ENCODE data around the gene EIF2B5.

- TF ChIP-seq TAF1 (IDR thresholded peaks at IDR 0.05; ENCODE audit: low read depth) (no peak), CEBPB (IDR thresholded peaks at IDR 0.05) (no peak), FOXM1 (IDR thresholded peaks at IDR 0.05; ENCODE audit: borderline replicate concordance, low read depth) (no peak), RAD21 (IDR thresholded peaks at IDR 0.05; ENCODE audit: low read depth) (no peak), USF1 (IDR thresholded peaks at IDR 0.05) (no peak), EGR1 (IDR thresholded peaks at IDR 0.05) (no peak), EP300 (IDR thresholded peaks at IDR 0.05; ENCODE audit: borderline replicate concordance) (no peak), YY1 (IDR thresholded peaks at IDR 0.05; ENCODE audit: low read depth) (no peak), CREB1 (IDR thresholded peaks at IDR 0.05; ENCODE audit: low read depth) (no peak), TEAD4 (IDR thresholded peaks at IDR 0.05) (no peak), TCF12 (IDR thresholded peaks at IDR 0.05; ENCODE audit: low read depth) (no peak)
- TF ChIP-seq, protein P1, sequence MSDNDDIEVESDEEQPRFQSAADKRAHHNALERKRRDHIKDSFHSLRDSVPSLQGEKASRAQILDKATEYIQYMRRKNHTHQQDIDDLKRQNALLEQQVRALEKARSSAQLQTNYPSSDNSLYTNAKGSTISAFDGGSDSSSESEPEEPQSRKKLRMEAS (IDR thresholded peaks at IDR 0.05) = no peak
- TF ChIP-seq, protein P2, sequence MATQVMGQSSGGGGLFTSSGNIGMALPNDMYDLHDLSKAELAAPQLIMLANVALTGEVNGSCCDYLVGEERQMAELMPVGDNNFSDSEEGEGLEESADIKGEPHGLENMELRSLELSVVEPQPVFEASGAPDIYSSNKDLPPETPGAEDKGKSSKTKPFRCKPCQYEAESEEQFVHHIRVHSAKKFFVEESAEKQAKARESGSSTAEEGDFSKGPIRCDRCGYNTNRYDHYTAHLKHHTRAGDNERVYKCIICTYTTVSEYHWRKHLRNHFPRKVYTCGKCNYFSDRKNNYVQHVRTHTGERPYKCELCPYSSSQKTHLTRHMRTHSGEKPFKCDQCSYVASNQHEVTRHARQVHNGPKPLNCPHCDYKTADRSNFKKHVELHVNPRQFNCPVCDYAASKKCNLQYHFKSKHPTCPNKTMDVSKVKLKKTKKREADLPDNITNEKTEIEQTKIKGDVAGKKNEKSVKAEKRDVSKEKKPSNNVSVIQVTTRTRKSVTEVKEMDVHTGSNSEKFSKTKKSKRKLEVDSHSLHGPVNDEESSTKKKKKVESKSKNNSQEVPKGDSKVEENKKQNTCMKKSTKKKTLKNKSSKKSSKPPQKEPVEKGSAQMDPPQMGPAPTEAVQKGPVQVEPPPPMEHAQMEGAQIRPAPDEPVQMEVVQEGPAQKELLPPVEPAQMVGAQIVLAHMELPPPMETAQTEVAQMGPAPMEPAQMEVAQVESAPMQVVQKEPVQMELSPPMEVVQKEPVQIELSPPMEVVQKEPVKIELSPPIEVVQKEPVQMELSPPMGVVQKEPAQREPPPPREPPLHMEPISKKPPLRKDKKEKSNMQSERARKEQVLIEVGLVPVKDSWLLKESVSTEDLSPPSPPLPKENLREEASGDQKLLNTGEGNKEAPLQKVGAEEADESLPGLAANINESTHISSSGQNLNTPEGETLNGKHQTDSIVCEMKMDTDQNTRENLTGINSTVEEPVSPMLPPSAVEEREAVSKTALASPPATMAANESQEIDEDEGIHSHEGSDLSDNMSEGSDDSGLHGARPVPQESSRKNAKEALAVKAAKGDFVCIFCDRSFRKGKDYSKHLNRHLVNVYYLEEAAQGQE (IDR thresholded peaks at IDR 0.05; ENCODE audit: low read depth) = no peak
Observed at GRCh38 chr3:184148076-184148475, 12.9 kb downstream of the EIF2B5 start.

All from Ishikawa (cell line).